Measurements from ENCODE around the gene CD68.

DNA sequence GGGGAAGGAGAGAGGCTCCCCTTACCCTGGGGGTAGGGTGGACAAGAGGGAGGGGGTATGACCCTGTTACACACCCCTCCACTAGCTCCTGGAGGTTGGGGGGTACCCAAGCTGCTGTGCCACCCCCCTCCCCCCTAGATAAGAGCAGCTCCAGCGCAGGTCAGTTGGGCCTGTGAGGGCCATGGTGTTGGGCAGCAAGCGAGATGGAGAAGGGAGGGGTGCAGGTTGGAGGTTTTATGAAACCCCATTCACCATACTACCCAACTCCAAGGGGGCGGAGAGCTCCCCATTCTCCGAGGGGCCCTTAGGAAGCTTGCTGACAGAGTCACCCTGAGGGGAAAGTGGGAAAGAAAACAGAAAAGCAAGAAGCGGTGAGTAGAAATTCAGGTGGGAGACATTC, 12.2 kb downstream of the CD68 start:
- TF ChIP-seq, protein P1, sequence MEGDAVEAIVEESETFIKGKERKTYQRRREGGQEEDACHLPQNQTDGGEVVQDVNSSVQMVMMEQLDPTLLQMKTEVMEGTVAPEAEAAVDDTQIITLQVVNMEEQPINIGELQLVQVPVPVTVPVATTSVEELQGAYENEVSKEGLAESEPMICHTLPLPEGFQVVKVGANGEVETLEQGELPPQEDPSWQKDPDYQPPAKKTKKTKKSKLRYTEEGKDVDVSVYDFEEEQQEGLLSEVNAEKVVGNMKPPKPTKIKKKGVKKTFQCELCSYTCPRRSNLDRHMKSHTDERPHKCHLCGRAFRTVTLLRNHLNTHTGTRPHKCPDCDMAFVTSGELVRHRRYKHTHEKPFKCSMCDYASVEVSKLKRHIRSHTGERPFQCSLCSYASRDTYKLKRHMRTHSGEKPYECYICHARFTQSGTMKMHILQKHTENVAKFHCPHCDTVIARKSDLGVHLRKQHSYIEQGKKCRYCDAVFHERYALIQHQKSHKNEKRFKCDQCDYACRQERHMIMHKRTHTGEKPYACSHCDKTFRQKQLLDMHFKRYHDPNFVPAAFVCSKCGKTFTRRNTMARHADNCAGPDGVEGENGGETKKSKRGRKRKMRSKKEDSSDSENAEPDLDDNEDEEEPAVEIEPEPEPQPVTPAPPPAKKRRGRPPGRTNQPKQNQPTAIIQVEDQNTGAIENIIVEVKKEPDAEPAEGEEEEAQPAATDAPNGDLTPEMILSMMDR (IDR thresholded peaks at IDR 0.05): no peak
- no peak for TF ChIP-seq POLR2A (IDR thresholded peaks at IDR 0.05)
